ENCODE measurements around the gene BEGAIN. TPM values are rescaled to one million over a fixed set of nuclear protein-coding genes. Genes with fewer than 3 reads are reported as not detected.

Gene BEGAIN
- total RNA-seq, 1 donor from 2014 or later = 5.1 TPM

DNA sequence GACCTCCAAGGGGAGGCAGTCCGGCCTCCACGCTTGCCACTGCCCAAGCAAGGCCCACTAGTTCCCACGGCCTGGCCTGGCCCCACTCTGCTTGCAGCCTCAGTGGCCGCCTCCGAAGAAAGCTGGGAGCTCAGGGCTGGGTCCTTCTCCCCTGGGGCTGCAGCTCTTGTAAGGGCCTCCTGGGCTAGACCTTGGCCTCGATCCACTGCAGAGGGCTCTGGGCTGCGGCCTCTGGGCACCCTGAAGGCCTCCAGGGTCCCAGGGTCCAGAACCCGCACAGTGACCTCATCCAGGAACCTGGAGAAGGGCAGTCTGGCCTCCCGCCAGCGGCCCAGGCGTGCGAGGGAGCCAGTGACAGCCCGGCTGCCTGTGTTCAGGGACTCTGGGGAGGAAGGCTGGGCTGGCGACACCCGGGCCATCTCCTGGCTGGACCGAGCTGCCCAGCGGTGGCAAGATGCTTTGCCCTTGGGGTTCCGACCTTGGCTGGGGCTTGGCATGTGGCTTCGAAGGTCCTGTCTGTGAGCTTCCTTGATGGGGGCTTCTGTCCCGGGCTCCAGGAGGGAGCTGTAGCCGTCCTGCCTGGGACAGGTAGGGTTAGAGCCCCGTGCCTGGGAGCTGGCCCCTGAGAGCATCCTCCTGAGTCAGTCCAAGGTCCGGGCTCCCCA is 9.8 kb downstream of the BEGAIN start:
- Mint-ChIP-seq H3K9me3 (ENCODE audit: low read depth) (no peaks in the 10 kb centered on the region), H3K27me3 (ENCODE audit: low read depth) (peaks cover 7% of the 10 kb centered on the region), H3K4me3 (ENCODE audit: unreplicated experiment) (no peak overlapping the region), H3K36me3 (ENCODE audit: low read depth) (no peaks in the 10 kb centered on the region), H3K4me1 (ENCODE audit: low read depth) (peaks cover 3% of the 10 kb centered on the region), H3K27ac (ENCODE audit: unreplicated experiment) (no peak overlapping the region)
- peak; percentile 83 for DNase-seq (ENCODE audit: low spot score)
- no peak for TF ChIP-seq CTCF (IDR thresholded peaks at IDR 0.05)

GRCh38 chr14:100576091-100577085 is 10.8 kb downstream of the BEGAIN start:
- TF ChIP-seq CTCF (IDR thresholded peaks at IDR 0.05) = no peak
- H3K4me1 Mint-ChIP-seq (ENCODE audit: low read depth) = peaks cover 3% of the 10 kb centered on the region
- peaks cover 13% of the 10 kb centered on the region for H3K27me3 Mint-ChIP-seq (ENCODE audit: low read depth)
- H3K9me3 Mint-ChIP-seq (ENCODE audit: low read depth) = no peaks in the 10 kb centered on the region
- peak; percentile 86 for DNase-seq (ENCODE audit: low spot score)
- H3K4me3 Mint-ChIP-seq (ENCODE audit: unreplicated experiment) = no peak overlapping the region
- H3K27ac Mint-ChIP-seq (ENCODE audit: unreplicated experiment) = no peak overlapping the region
- no peaks in the 10 kb centered on the region for H3K36me3 Mint-ChIP-seq (ENCODE audit: low read depth)

DNA sequence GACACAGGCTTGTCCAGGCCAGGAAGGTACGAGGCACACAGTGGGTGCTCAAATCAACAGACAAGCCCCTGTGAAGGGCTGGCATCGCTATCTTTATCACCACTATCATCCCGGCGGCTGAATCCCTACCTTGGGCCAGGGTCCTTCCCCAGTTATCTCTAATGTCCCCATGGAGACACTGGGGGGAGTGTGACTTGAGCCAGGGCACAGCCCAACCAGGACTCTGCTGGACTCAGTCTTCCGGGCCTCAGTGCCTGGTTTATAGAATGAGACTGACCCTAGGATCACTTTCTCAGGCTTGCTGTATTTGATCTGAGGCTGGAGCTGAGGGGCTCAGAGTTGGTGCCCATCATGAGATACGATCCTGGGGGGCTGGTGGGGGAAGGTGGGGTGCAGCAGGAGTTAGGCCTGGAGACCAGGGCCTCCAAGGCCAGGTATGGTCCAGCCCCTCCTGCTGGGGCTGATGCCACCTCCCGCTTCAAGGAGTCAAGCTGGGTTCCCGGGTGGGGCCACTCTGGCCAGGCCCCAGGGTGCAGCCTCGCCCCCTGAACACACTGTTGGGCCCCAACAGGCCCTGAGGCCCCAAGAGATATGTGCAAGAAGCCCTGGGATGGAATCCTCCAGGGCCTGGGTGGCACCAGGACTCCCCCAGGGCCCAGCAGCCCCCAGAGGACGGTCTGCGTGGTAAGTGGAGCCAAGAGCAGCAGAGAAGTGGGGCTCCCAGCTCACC is 11.8 kb downstream of the BEGAIN start:
- no peak overlapping the region for H3K4me3 Mint-ChIP-seq (ENCODE audit: unreplicated experiment)
- peaks cover 16% of the 10 kb centered on the region for H3K27me3 Mint-ChIP-seq (ENCODE audit: low read depth)
- H3K36me3 Mint-ChIP-seq (ENCODE audit: low read depth) = no peaks in the 10 kb centered on the region
- no peak for TF ChIP-seq CTCF (IDR thresholded peaks at IDR 0.05)
- H3K27ac Mint-ChIP-seq (ENCODE audit: unreplicated experiment) = no peak overlapping the region
- DNase-seq (ENCODE audit: low spot score) = peak; percentile 68
- no peaks in the 10 kb centered on the region for H3K9me3 Mint-ChIP-seq (ENCODE audit: low read depth)
- H3K4me1 Mint-ChIP-seq (ENCODE audit: low read depth) = peaks cover 3% of the 10 kb centered on the region

GRCh38 chr14:100574642-100575031 is 12.6 kb downstream of the BEGAIN start:
- peaks cover 19% of the 10 kb centered on the region for H3K27me3 Mint-ChIP-seq (ENCODE audit: low read depth)
- H3K36me3 Mint-ChIP-seq (ENCODE audit: low read depth) = no peaks in the 10 kb centered on the region
- no peak overlapping the region for H3K27ac Mint-ChIP-seq (ENCODE audit: unreplicated experiment)

More at GRCh38 chr14:100574642-100575031, 12.6 kb downstream of the BEGAIN start:
- H3K4me3 Mint-ChIP-seq (ENCODE audit: unreplicated experiment) = no peak overlapping the region
- H3K9me3 Mint-ChIP-seq (ENCODE audit: low read depth) = no peaks in the 10 kb centered on the region
- TF ChIP-seq CTCF (IDR thresholded peaks at IDR 0.05) = no peak
- no peak for DNase-seq (ENCODE audit: low spot score)
- H3K4me1 Mint-ChIP-seq (ENCODE audit: low read depth) = peaks cover 4% of the 10 kb centered on the region

Measured in chondrocyte (in vitro differentiated cells).